NOMO-1 (cell line): ENCODE data around the gene LDAH.
"Not testable (repeated sequence)": the region's sequence is repeated elsewhere in the genome, so short reads cannot be mapped to it uniquely, and the experiment has no call there.

Experiments used
- DNase-seq, 2 experiments: peaks; one replicate each; lab custom pipeline; 2025; ENCODE audit not compliant: unreplicated experiment in 2 of 2; lab: John Stamatoyannopoulos, UW

Gene LDAH

DNA sequence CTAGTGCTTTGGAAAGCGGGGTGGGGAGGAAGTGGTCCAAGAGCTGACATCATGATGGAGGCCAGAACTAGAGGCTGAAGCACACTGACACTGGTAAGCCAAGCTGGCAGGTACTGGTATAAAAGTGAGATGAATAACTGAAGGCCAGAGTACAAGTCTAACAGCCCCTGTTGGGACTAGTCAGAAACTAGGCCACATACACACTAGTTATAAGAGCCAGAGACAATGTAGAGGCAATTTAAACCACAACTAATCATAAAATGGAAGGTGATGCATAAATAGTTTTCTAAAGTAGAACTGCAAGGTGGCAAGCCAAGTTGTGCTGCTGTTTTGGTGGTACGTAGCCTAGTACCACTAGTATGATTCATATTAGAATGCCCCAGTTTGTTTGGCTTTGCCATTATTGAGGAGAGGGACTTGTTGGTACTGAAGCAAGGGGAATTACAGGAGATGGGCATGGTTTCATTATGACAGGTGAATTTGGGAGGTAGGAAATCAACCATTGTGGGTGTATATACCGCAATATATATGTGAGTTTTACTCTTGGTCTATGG lies 98.3 kb downstream of the LDAH start:
- DNase-seq = no peak

DNA sequence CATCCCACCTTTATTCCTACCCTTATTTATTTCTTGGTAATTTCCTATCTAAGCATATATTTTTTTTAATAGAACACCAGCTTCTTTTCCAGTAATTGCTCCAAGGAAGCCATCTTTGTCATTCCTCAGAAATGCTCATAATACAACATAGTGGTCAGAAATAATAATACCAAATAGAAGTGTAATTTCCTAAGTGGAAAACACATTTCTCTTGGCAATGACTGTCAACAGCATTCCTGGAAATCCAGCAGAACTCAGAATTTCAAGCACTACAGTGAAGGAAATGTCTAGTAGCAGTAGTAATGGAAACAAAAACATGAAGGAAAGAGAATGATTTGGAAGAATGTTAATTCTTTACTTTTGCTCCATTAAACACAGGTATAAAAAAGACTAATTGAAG lies 99.4 kb downstream of the LDAH start:
- no peak for DNase-seq

DNA sequence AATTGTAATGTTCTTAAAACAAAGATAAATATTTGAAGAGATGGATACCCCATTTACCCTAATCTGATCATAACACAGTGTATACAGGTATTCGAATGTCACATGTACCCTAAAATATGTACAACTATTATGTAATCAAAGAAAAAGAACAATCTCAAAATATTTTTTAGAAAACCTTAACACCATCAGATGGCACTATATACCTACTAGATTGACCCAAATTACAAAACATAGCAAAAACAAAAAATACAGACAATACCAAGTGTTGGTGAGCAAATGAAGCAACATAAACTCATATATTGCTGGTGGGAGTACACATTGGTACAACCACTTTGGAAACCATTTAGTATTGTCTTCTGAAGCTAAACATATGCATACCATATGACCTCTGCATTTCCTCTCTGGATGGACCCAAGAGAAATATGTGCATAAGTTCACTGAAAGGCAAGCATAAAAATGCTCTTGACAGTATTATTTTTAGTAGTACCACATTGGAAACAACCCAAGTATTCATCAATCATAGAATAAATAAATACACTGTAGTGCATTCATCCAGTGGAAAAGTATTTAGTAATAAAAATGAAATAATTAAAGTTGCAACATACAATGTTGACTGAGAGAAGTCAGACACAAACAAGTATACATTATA lies 100.2 kb downstream of the LDAH start:
- DNase-seq = no peak

DNA sequence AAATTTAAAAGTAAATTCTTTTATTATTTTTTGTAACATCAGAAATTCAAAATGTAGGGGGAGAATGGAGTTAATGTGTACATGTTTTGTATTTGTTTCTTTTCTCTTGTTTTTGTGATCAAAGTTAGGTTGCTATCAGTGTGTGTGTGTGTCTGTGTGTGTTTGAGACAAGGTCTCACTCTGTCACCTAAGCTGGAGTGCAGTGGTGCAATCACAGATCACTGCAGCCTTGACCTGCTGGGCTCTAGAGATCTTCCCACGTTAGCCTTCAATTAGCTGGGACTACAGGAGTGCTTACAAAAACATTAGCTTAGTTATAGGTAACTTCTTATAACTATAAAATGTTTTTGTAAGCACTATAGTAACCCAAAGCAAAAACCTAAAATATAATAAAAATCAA lies 105.3 kb downstream of the LDAH start:
- DNase-seq = no peak

DNA sequence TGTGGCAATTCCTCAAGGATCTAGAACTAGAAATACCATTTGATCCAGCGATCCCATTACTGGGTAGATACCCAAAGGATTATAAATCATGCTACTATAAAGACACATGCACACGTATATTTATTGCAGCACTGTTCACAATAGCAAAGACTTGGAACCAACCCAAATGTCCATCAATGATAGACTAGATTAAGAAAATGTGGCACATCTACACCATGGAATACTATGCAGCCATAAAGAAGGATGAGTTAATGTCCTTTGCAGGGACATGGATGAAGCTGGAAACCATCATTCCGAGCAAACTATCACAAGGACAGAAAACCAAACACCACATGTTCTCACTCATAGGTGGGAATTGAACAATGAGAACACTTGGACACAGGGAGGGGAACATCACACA lies 106.7 kb downstream of the LDAH start:
- not testable (repeated sequence) for DNase-seq

DNA sequence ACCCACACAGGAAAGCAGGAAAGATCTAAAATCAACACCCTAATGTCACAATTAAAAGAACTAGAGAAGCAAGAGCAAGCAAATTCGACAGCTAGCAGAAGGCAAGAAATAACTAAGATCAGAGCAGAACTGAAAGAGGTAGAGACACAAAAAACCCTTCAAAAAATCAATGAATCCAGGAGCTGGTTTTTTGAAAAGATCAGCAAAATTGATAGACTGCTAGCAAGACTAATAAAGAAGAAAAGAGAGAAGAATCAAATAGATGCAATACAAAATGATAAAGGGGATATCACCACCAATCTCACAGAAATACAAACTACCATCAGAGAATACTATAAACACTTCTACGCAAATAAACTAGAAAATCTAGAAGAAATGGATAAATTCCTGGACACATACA lies 108.5 kb downstream of the LDAH start:
- not testable (repeated sequence) for DNase-seq

DNA sequence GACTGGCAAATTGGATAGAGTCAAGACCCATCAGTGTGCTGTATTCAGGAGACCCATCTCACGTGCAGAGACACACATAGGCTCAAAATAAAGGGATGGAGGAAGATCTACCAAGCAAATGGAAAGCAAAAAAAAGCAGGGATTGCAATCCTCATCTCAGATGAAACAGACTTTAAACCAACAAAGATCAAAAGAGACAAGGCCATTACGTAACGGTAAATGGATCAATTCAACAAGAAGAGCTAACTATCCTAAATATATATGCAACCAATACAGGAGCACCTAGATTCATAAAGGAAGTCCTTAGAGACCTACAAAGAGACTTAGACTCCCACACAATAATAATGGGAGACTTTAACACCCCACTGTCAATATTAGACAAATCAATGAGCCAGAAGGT lies 109.3 kb downstream of the LDAH start:
- not testable (repeated sequence) for DNase-seq

DNA sequence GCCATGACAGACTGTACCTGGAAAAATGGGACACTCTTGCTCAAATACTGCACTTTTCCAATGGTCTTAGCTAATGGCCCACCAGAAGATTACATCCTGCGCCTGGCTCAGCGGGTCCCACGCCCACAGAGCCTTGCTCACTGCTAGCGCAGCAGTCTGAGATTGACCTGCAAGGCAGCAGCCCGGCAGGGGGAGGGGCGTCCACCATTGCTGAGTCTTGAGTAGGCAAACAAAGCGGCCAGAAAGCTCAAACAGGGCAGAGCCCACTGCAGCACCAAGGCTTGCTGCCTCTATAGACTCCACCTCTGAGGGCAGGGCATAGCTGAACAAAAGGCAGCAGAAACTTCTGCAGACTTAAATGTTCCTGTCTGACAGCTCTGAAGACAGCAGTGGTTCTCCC lies 111.3 kb downstream of the LDAH start:
- not testable (repeated sequence) for DNase-seq

DNA sequence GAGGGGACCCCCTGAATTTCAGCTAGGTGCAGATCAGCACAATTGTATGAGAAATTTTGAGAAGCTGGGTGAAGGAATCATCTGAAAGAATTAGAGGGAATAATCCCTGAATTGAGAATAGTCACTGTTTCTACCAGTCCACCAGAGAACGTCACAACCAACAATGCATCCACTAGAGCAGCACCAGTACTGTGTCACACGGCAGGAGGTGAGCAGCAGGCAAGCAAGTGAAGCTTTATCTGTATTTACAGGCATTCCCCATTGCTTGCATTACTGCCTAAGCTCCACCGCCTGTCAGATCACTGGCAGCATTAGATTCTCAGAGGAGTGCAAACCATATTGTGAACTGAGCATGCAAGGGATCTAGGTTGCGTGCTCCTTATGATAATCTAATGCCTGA lies 115.3 kb downstream of the LDAH start:
- DNase-seq = no peak

DNA sequence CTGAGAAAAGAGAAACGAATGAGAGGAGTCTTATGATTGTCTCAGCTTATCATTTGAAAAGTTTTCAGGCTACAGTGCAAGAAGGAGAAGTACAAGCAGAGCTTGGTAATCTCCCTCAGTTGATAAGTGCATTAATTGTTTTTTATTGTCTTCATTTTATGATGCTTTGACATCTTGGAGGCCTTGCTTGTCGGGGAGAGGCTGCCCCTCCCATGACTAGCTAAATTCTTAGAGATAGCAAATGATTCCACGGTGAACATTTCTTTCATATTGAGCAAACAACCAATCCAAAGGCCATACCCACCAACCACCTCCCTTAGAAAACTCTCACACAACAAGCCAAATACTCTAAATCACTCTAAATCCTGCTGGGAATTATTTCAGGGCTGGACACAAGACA lies 116.1 kb downstream of the LDAH start:
- no peak for DNase-seq

DNA sequence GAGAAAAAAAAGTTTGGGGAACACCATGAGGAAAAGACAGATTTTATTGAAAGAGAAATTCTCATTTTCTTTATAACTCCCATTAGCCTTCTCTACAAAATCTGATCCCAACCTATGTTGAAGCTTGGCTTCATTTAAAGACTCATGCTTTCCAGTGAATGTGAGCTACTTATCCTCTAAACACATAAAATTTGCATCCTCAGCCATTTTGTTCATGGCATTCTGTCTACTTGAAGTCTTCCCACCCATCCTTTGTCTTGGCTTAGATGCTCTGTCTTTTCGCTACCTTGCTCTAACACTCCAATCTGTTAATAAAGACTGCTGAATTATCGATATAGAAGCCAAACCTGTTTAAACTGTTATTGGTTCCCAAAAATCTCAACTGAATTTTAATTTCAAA lies 116.7 kb downstream of the LDAH start:
- no peak for DNase-seq

DNA sequence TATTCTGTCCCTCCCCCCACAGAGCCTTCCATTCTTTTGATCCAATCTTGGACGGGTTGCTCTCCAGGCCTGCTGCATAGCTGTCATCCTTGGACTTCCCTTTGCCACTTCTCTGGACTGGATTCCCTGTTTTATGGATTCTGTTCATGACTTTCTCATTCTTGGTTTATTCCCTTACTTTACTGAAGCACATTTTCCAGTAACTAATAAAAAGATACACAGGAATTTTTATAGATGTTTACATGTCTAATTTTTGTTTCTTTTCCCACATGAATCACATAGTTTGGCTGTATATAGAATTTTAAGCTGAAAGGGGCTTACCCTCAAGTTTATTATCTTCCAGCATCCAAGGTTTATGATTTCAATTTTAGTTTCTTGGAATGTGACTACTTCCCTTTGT lies 118.0 kb downstream of the LDAH start:
- no peak for DNase-seq

DNA sequence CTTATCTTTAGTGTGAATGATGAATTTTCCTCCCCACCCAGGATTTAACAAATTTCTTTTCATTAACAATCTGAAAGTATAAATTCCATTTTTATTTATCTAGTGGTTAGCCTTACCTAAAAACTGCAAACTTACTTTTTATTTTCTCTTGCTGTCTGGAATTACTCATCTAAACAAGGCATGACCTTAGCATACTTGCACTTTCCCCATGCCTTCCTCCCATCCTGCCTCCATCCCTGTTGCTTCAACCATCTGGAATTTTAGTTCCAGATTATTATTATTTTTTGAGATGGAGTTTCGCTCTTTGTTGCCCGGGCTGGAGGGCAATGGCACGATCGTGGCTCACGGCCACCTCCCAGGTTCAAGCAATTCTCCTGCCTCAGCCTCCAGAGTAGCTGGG lies 120.3 kb downstream of the LDAH start:
- no peak for DNase-seq

DNA sequence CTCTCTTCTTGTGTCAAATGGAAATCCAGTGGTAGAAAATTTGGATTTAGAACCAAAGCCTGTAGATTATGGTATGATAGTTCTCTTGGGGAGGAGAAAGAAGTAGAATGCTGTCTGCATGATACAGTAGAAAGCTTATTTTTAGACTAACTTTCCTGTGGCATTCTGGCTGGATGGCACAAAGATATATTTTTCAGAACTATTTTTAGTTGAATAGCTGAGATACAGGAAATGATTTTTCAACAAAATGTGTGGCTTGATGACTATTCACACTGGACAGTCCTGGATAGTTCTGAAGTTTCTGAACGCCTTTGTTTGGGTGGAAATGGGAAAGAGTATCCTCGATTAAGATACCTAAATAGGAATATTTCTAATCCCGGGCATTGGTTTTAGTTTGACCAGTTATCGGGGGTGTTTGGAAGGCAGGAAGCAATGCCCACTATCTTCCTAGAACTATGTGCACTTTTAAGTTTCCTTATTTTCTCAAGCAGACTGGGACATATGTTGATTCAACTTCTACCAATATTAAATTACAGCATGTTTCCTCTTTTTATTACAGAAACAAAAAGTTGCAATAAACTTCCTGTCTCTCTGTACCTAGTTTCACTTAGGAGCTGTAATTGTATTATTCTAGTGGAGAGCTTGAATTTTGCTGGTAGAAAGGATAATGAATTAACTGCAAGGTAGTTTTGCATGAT lies 123.8 kb downstream of the LDAH start:
- DNase-seq = peak; percentile 21 to 71

DNA sequence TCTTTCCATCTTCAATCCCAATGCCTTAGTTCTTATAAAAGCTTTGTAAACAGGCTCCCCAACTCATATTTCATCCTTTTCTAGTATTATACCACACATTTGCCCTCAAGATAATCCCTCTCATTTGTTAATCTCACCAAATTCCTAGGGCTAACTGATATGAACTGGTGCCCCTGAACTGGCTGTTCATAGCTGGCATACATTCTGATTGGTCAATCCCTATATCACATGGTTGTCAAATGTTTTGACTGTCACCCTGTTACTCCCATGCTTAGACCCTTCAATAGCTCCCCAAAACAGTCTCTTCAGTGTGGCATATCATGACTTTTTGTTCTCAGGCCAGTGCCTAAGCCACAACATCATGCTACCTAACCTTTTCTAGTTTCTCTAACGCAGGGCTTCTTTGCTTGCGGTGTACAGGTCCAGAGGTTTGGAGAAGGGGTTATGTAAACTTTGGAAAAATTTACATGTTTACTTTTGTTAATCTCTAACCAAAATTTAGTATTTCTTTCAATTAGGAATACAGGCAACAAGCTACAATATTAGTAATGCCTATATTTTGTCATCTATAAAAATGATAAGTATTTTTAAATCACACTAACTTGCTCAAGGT lies 125.5 kb downstream of the LDAH start:
- no peak for DNase-seq

DNA sequence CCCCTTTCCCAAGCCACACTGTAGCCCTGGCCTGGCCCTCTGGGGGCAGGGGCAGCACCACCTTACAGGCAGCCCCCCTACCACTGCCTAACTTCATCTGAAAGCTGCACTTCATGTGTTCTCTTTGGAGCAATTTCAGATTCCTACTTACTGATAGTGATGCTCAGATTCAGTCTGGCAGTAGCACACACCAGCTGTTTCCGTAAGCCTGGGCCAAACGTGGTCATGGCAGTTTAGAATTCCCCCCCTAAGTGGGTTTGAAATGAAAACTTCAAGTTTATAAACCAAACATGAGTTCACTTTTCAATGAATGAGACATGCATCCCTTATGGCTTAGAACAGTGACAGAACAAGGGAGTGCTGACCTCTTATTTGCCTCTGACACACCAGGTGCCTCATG lies 126.5 kb downstream of the LDAH start:
- no peak for DNase-seq

DNA sequence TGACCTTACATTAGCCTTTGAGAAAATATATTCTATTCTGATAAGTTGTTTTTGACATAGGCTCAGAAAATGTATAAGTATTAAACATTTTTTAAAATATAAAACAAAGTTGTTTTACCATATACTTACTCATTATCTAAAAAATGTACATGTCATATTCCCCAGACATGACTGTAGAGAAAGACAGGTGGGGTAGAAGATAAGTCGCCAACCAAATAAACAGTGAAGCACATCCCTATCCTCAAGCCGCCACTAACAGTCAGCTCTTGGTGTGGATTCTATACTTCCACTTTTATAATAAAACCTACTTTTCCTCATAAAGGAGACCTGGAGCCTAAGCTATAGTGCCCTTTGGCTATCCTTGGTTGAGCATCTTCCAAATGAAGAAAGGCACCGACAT lies 129.6 kb downstream of the LDAH start:
- DNase-seq = no peak

DNA sequence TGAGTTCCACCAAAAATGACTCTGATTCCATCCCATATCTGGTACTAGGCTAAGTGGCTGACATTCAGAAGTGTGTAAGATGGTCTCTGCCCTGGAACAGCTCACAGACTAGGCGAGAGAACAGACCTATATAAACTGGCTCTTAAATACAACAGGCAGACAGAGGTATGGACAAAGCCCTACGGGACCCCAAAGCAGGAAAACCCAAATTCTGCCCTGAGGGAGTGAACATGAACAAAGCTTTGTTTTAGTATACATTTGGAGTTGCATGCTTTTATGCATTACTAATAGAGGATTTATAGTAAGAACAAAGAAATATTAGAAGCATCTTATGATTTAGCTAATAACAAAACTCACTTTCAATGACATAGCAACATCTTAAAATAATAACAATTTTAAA lies 130.8 kb downstream of the LDAH start:
- DNase-seq = no peak

DNA sequence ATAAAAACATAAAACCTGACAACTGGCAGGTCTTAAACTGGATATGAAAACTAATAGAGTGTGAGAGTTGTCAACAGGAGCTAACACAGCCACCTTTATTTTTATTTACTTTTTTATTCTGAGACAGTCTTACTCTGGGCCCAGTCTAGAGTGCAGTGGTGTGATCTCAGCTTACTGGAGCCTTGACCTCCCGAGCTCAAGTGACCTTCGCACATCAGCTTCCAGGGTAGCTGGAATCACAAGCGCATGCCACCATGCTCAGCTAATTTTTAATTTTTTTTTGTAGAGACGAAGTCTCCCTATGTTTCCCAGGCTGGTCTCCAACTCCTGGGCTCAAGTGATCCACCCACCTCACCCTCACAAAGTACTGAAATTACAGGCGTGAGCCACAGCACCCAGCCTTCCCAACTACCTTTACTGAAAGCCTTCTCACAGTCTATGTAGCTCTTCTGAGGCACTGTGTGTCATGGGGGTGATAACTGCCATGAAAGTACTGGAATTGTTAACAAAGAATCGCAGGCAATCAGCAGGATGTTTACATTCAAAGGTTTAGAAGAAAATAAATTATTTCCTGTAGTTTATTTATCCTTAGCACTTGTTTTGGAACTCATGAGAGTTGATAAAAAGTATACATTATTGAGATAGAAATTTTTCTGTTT lies 131.7 kb downstream of the LDAH start:
- DNase-seq = no peak

DNA sequence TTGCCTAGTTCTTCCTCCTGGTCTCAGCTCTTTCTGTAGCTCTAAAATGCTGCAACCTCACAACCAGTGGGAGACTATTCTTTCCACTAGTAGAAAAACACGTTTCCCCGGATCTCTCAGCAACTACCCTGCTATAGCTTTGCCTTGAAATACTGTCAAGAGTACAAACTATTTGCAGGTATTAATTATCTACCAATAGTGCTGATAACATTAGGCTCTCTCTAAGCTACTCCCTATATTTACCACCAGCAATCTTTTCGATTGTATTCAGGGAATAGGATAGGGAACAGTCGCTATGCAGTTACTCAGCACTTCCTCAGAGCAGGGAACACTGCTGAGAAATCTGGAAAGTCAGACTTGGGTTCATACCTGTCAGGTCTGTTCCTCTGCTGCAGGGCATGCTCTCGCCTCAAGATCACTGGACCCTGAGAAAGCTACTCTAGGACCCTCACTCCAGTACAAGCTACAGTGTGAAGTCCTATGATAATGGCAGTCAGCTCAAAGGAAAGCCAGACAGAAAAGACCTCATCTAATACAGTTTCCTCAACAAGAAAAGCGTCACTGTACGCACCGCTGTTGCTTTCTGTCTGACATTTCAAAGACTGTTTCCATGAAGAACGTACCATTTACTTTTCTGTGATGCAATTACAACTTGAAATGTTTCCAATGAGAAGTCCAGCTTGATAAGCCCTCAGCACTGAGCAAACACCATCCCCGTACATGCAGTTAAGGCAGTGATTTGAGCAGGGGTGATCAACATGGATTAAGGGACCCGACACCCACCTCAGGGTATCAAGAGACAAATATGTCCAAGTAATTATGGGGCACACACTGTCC lies 133.3 kb downstream of the LDAH start:
- no peak for DNase-seq
